GM18517 (cell line): Measurements from ENCODE around the gene NGB.

Experiments used
- ATAC-seq: cut with Tn5 transposase; IDR thresholded peaks from one replicate; pipeline ENCODE4 v1.9.1; 2021; ENCODE audit warnings: mild to moderate bottlenecking, moderate library complexity; ENCODE audit not compliant: unreplicated experiment

Gene NGB

GRCh38 chr14:77238996-77239395, 32.0 kb downstream of the NGB start:
- ATAC-seq, result no peak

- no peak for ATAC-seq
These were observed 32.6 kb downstream of the NGB start for GRCh38 chr14:77238356-77238755.

GRCh38 chr14:77236814-77237213, 34.2 kb downstream of the NGB start:
- ATAC-seq, result no peak

- no peak for ATAC-seq
These were observed 39.3 kb downstream of the NGB start for GRCh38 chr14:77231721-77232120.

- ATAC-seq, result no peak
These were observed 40.1 kb downstream of the NGB start for GRCh38 chr14:77230914-77231313.

- ATAC-seq, result no peak
These were observed 43.0 kb downstream of the NGB start for GRCh38 chr14:77228056-77228455.

GRCh38 chr14:77225892-77226557, 45.0 kb downstream of the NGB start:
- no peak for ATAC-seq

GRCh38 chr14:77225254-77225653, 45.8 kb downstream of the NGB start:
- no peak for ATAC-seq

GRCh38 chr14:77224212-77224611, 46.8 kb downstream of the NGB start:
- ATAC-seq, result no peak

- no peak for ATAC-seq
These were observed 48.3 kb downstream of the NGB start for GRCh38 chr14:77222546-77223225.

- no peak for ATAC-seq
These were observed 49.6 kb downstream of the NGB start for GRCh38 chr14:77221241-77221871.

GRCh38 chr14:77220246-77221017, 50.6 kb downstream of the NGB start:
- ATAC-seq, result no peak

GRCh38 chr14:77219591-77219990, 51.4 kb downstream of the NGB start:
- ATAC-seq, result no peak

- no peak for ATAC-seq
These were observed 53.5 kb downstream of the NGB start for GRCh38 chr14:77217551-77217950.
